HG02610 (cell line): ENCODE measurements around the gene CLCA1.

Experiments
- ATAC-seq: cut with Tn5 transposase; IDR thresholded peaks from one replicate; pipeline ENCODE4 v1.9.1; 2021; ENCODE audit warnings: mild to moderate bottlenecking, moderate library complexity; ENCODE audit not compliant: unreplicated experiment

CLCA1 gene

DNA sequence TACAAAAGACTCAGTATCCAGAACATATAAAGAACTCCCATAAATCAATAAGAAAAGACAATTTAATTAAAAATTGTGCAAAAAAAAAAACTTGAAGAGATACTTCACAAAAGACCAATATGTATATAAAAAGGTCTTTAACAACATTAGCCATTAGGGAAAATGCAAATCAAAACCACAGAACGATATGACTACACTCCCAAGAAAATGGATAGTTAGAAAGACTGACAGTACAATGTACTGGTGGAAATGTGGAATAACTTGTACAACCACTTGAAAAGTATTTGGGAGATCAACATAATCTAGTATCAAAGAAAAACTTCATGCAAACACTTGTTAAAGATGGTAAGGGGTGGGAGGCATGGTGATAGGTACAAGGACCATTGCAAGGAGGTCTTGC, 3.9 kb upstream of the CLCA1 start:
- no peak for ATAC-seq

DNA sequence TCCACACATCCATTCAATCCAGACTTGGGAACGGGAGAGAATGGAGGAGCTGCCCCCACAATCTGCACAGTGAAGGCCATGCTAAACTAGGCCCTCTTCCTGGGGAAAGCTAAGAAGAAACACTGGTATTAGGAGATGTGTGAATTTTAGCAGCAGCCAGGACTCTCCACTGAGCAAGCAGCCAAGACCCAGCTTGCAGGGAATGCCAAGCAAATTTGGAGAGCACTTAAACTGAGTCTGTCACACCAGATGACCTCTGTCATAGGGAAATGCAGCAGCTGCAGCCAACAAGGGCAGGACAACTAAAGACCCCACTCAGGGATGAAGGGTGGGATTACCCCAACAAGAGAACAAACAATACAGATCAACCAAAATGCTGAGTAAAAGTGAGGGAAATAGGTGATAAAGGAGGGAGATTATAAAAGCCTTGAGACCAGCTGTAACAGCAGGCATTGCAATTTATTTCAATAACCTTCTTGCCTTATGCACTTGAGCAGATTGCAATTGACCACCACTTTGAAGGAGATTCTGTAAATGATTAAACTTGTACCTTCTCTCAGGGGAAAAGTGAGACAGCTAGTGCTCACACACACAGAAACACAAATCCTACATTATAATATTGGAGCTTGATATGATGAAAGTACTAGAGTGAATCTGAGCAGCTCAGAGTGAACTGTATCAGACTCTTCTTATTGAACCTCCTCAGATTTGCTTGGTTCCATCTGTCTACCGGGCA, 2.5 kb upstream of the CLCA1 start:
- ATAC-seq = no peak

DNA sequence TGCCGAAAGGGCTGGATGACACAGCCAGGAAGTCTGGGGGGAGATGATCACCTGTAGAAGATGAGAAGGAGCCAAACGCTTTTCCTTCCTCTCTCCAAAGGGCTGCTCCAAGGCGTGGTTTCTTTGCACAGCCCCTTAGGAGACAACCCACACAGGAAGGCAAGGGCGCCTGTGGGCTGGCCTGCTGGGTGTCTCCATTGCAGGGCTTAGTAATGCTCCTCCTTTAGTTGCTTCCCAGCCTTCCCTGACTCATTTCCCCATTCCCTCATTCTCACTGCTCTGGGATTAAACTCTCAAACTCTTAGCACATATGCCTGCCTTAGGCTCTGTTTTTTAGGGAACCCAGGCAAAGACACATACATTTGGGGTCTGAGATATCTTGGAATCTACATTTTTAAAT, 1.7 kb upstream of the CLCA1 start:
- no peak for ATAC-seq

DNA sequence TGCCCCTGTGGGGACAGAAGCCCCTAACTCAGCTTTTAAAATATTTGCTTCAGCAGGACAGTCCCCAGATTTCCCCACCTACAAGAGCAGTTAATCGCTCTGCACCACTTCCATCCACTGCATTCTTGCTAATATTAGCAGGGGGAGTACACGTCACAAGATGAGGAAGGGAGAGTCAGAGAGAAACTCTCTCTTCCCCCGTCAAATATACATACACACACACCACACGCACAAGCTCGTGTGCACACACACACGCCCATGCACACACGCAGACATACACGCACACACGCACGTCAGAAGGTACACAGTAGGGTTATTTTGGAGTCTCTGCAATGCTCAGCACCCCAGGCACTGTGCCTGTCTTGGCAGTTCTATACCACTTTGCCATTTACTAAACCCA, 2.1 kb downstream of the CLCA1 start:
- ATAC-seq = no peak

DNA sequence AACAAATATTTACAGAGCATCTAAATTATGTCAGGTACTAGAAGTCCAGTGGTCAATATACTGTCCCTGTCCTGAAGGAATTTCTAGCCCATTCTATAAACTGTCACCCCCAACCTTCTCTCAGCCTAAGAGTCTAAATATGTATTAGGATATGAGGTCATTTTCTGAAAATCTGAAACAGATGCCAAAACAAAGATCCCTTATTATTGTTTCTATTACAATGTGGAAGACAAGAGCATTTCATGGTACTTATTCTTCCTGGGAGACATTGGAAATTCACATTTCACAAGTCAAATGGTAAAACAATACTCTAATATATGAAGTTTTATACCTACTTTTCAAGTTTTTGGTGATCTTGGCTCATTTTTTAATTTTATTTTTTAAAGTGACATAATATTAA, 2.6 kb downstream of the CLCA1 start:
- ATAC-seq = no peak

DNA sequence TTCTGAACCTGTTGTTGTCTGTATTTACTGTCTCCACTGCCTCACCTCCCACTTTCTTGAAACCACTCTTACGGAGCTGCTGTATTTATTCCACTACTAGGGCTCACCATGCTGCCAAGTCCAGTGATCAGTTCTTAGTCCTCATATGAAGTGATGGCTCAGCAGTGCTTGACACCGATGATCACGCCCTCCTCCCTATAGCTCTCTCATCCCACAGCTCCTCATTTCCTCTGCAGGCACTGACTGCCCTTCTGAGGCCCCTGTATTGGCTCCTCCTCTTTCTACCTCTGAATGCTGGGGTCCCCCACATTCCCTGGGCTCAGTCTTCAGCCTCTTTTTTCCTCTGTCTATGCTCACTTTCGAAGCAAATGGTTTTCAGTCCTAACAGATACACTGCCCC, 3.4 kb downstream of the CLCA1 start:
- ATAC-seq = no peak

DNA sequence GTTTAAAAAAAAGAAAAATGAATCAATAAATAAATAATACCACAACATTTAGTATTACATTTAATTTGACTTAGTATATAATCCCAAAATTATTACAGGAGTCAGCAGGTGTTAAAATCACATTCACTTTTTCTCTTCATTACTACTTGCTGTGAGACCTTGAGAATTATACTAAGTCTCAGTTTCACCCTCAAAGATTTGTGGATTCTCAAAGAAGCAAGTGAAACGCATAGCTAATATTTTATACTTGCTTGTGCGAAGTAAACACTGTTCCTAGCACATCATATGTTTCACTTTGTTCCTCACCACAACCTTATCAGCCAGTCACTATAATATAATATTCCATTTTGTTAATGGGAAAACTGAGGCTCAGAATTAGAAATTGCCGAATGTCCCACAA, 4.0 kb downstream of the CLCA1 start:
- ATAC-seq = no peak

DNA sequence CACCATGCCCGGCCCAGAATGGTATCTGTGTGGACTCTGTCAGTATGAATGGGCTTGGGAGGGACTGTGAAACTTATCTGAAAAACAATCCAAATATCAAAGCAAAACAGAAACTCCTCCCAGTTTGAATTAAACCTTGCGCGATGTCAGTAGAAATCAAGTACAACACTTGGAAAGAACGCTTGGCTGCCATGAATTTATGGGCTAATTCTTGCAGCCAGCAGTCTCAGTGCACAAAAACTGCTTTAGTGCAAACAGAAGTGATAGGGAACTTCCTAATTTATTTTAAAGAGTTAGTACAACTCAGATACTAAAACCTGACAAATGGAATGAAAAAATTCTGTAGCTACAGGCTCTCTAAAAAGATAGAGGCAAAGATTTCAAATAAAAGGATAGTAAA, 8.5 kb downstream of the CLCA1 start:
- ATAC-seq = no peak

DNA sequence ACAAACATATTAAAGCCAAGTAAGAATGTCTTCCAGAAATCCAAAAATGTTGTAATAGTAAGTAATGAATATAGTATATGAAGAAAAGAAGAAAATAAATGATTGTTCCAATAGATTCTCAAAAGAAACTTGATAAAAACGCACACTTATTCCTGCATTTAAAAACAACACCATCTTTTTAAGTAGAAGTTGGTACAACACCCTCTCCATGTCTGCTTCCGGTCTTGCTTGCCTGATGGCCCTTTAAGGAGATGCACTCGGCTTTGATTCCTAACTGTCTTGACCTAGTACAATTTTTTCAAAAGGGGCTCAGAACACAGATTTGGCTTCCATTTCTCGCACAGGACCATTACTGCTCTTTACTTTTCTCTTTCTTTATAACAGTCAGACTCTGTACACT, 9.0 kb downstream of the CLCA1 start:
- ATAC-seq = no peak

DNA sequence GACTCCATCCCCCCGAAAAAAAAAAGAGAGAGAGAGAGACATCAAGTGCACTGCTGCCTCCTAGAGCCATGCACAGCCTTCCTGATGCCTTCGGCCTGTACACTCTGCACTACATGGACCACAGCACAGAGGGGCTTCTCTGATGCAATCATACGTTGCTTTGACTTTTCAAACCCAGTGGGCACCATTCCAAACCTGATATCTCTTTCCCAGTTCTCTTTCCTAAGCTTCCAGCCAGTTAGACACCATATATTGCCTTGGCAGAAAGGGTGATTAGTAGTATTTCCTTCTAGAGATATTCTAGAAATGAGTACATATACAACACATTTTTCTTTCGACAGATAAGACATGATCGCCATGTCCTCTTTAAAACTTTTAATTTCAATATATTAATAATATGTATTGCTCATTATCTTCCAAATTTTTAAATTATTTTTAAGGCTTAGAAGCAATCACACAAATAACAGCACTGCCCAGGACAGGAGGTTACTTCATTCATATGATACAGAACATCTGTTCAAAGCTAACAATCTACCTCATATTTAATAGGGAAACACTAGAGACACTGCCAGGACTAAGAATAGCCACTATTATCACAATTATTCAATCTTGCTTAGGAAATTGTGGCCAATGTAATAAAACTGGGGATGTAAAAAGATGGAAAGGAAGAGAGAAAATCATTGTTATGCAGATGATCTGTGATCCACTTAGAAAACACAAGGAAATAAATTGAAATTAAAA, 9.9 kb downstream of the CLCA1 start:
- no peak for ATAC-seq

DNA sequence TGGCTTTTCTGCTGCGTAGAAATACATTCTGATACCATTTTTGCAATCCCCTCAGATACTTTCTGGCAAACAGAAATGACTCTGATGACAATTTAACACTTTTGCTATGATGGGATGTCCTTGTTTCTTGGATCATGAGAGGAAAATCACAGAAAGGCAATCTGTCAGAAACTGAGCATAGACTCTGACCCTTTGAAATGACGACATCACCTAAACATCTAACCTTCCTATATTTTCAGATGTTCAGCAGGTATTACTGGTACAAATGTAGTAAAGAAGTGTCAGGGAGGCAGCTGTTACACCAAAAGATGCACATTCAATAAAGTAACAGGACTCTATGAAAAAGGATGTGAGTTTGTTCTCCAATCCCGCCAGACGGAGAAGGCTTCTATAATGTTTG, 13.2 kb downstream of the CLCA1 start:
- no peak for ATAC-seq

DNA sequence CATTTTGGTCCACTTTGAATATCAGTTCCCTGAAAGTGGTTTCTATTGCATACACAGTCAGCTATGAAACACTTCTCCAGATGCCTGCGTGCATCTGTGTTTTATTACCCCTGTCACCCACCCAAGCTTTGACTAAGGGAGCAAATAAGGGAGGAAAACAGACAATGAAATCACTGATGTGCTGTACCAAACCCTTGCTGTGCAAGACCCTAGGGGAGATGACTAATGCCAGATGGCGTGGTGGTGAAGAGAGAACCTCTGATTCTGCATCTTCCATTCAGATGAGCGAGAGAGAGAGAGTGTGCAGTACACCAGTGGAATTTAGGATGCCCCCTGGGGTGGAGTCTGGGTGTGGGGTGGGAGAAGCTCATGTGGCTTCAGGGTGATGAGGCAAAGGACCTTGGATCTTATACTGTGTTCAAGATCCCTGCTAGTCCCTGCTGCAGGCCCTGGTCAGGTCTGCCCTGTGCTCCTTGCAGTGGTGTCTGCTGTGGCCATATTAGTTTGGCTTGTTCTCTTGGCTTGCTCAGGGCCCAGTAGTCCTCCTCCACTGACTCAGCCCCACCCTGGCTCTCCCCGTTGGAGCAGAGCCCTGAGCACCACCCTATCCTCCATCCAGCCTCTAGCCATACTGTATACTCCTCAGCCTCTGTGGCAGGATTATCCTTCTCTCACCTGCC, 18.5 kb downstream of the CLCA1 start:
- no peak for ATAC-seq

DNA sequence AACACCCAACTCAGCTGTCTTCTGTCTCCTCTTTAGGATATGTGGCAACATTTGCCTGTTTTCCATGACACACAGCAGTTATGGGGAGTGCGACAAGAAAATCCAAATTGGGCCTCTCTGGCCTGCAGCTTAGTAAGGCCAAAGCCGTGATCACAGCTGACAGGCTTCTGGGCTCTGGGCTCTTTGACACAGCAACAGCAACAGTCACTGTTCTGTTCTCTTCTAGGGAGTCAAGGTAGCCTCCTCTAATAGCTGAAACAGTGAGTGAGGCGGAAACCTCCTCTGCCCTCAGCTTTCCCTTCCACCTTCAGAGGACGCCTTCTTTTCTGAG, 19.0 kb downstream of the CLCA1 start:
- ATAC-seq = no peak

DNA sequence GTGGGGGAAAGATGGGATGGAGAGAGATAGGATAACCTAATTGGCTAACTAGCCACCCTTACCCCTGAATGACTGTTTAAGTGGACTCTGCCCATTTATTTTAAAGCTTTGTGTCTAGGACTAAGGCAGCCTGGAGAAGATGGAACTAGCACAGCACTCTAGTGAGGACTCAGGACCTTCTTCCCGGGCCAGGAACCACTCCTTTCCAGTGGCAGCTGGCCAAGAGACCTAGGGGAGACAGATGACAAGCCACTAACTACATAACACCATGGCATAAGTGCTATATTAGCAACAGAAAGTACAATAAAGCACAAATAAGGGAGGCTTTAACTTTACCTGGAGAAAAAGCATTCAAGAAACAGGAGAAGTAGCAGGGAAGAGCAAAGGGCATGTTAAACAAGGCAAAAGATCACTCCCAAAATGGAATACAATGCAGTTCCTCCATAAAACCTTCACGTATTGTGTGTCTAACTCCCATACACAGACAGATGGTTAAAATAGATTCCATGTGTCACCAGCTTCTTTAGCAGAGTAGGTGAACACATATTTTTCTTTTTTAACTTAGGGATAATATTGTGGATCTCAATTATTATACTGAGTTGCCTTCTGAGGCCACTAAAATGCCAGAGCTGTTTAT, 20.6 kb downstream of the CLCA1 start:
- no peak for ATAC-seq

DNA sequence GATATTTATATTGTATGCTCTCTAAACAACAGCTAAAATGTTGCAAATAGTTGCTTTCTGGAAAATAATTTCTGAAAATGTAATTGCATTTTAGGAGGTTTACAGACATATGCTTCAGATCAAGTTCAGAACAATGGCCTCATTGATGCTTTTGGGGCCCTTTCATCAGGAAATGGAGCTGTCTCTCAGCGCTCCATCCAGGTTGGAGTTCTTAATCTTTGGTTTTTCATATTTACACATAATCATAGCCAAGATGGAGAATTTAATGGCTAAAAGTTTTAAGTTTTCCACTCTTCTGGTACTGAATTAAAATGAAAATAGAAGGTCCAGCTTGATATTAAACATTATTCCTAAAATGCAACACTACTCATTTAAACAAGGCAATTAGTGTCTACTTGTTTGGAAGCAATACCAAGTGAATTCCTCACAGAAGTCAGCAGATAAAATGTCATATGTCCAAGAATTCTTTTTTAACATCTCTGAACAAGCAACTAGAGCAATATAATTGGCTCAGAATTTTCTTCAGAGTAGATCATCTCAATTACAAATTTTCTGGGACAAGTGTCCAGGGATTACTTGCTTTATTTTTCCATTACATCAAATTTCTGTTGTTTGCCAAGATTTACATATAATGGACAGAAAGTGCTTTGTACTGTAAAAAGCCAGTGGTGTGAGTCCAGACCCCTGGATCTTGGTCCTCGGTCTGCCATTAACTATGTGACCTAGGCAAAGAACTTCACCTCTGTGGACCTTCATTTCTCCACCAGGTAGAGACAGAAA, 22.6 kb downstream of the CLCA1 start:
- no peak for ATAC-seq

DNA sequence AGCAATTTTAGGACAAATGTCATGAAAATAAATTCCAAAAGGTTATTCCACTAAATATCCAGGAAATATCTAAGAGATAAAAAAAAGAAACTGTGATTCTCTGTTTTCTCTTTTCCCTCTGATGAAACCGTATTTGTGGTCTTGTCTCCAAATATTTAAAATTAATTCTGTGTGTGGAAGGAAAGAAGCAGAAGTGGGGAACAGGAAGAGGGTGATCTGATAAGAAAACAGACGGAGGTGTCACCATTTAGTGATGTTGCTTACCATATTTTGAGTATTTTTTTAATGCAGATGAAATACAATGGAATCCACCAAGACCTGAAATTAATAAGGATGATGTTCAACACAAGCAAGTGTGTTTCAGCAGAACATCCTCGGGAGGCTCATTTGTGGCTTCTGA, 29.6 kb downstream of the CLCA1 start:
- no peak for ATAC-seq

DNA sequence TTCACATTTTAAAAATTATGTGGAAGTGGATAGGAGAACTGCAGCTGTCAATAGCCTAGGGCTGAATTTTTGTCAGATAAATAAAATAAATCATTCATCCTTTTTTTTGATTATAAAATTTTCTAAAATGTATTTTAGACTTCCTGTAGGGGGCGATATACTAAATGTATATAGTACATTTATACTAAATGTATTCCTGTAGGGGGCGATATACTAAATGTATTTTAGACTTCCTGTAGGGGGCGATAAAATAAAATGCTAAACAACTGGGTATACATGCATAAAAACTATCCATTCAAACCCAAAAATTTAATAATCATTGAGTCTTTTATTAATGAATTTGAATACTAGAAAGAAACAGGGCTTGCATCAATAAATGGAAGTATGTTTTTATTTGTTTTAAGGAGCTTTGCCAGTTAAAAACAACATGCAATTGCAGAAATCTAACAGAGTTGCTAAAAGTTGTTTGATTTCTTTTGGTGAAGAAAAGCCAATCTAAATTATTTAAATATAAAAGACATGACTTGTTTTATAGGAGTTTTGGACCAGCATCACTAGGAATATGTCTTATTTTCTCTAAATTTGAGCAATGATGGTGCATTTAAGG, 31.4 kb downstream of the CLCA1 start:
- ATAC-seq = no peak

DNA sequence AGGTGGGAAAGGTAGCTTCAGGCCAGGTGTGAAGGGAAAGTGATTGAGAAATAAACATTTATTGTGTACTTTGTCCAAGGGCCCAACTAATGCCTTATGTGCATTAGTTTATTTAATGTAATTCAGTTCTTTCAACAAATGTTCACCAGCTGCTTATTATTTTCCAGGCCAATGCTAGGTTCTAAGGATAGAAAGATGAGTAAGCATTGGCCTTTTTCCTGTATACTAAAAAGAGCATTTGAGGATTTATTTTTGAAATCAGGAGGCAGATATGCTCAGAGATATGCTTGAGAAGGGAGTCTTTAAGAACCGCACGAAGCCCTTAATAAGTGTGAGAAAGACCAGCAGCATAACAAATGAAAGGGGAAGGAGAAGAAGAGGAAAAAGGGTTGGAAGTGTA, 32.0 kb downstream of the CLCA1 start:
- no peak for ATAC-seq

DNA sequence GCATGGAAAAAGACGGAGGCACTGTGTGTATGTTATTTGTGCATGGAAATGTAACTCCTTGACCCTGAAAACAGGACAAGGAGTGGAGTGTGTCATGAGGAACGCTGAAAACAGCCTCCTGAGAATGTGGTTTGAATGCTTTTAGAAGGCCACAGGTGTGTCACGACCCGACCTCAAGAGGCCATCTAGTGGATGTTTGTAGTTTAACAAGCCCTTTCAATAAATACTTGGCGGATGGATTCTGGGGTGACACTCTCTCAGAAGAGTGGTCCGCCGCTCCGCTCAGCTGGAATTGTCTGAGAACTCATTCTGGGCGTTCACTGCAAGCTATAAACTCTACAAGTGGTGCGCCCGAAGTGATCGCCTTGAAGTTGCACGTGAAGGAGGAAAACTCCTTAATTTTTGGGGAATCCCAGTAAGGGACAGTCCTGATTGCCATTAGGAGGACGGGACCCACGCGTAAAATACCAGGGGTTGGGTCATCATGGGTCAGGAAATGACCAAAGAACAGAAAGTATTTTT, 33.5 kb downstream of the CLCA1 start:
- ATAC-seq = peak; percentile 62

DNA sequence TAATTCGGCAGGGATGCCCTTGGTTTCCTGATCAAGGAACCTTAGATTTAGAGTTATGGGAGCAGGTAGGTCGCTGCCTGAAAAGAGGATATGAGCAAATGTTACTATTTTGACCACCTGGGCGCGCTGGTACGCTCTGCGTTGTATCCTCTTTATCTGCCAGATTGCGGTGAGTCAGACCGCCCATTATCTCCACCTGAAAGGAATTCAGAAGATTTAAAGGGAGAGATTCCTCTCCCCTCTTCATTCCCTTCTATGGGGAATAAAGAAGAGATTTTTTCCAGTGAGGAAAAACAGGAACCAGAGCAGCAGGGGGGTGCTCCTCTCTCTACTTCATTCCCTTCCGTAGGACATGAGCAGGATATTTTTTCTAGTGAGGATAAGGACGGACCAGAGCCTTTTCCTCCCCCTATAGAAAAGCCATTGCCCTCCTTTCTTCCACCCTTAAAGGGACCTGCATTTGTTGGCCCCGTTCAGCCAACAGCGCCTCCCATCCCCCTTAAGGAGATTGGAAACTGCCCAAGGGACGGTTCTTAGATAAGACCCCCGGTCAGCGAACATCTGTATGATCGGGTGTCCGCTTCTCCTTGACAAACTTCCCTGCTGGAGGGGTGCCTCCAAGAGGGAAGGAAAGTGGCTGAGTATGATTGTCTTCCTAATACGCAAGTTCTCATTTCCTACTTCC, 34.1 kb downstream of the CLCA1 start:
- ATAC-seq = peak; percentile 35
